ACHN (cell line): ENCODE results near the gene ZNF470.
A peak's percentile ranks its signal among the peaks of the same experiment; 100 is the strongest.

Source experiments
- DNase-seq: peaks from one replicate; pipeline ENCODE4 v3.0.0-alpha.2; 2015
- in situ Hi-C: cut with HindIII; loops from 2 replicates; pipeline ENCODE4 v1.10.0; 2017; ENCODE audit warnings: low sequenced_read_pairs, low pct_ligation_motif_present, low pct_unique_long_range_greater_than_20kb

ZNF470 gene

GRCh38 chr19:56601375-56601774, 34.1 kb downstream of the ZNF470 start:
- no peak for DNase-seq
- in situ Hi-C loops, result no loop called here

GRCh38 chr19:56603829-56604228, 36.6 kb downstream of the ZNF470 start:
- in situ Hi-C loops, result no loop called here
- DNase-seq, result no peak

GRCh38 chr19:56608274-56608964, 41.2 kb downstream of the ZNF470 start:
- DNase-seq, result no peak
- in situ Hi-C loops, result no loop called here

- in situ Hi-C loops, result no loop called here
- DNase-seq, result no peak
Observed at GRCh38 chr19:56611288-56611687, 44.0 kb downstream of the ZNF470 start.

- DNase-seq, result no peak
- in situ Hi-C loops, result no loop called here
Observed at GRCh38 chr19:56612737-56613136, 45.5 kb downstream of the ZNF470 start.

GRCh38 chr19:56613639-56614038, 46.4 kb downstream of the ZNF470 start:
- in situ Hi-C loops, result no loop called here
- DNase-seq, result no peak

- no peak for DNase-seq
Observed at GRCh38 chr19:56617531-56617930, 50.3 kb downstream of the ZNF470 start.

GRCh38 chr19:56619121-56619520, 51.9 kb downstream of the ZNF470 start:
- in situ Hi-C loops, result no loop called here
- DNase-seq, result no peak

More at GRCh38 chr19:56617531-56617930, 50.3 kb downstream of the ZNF470 start:
- in situ Hi-C loops, result no loop called here

- in situ Hi-C loops, result no loop called here
- no peak for DNase-seq
Observed at GRCh38 chr19:56622374-56622773, 55.1 kb downstream of the ZNF470 start.

GRCh38 chr19:56623006-56623405, 55.7 kb downstream of the ZNF470 start:
- in situ Hi-C loops, result no loop called here
- DNase-seq, result no peak

- in situ Hi-C loops, result no loop called here
- DNase-seq, result no peak
Observed at GRCh38 chr19:56625708-56626107, 58.4 kb downstream of the ZNF470 start.

- no peak for DNase-seq
- in situ Hi-C loops, result no loop called here
Observed at GRCh38 chr19:56633021-56633420, 65.8 kb downstream of the ZNF470 start.

- DNase-seq, result peak; percentile 70
- in situ Hi-C loops, result no loop called here
Observed at GRCh38 chr19:56637976-56638555, 70.8 kb downstream of the ZNF470 start.
